ENCODE results near the gene MME.
"Not testable (repeated sequence)": the region's sequence is repeated elsewhere in the genome, so short reads cannot be mapped to it uniquely, and the experiment has no call there.

MME gene

GRCh38 chr3:155211940-155212339 is 131.8 kb downstream of the MME start:
- peak overlapping the region in 1 of 3 experiments; percentile 29 for H3K27ac Mint-ChIP-seq
- no peak overlapping the region for H3K4me3 Mint-ChIP-seq
- TF ChIP-seq CTCF (IDR thresholded peaks at IDR 0.05; ENCODE audit: unreplicated experiment in 3 of 3): no peak
- peaks cover 4% of the 10 kb centered on the region for H3K9me3 Mint-ChIP-seq
- peaks cover 7% of the 10 kb centered on the region for H3K27me3 Mint-ChIP-seq (ENCODE audit: low read depth)
- H3K36me3 Mint-ChIP-seq (ENCODE audit: low read depth): no peaks in the 10 kb centered on the region
- H3K4me1 Mint-ChIP-seq: peaks cover 5% of the 10 kb centered on the region

GRCh38 chr3:155216007-155216406 is 135.9 kb downstream of the MME start:
- peaks cover 12% of the 10 kb centered on the region for H3K9me3 Mint-ChIP-seq
- not testable (repeated sequence) for H3K27me3 Mint-ChIP-seq (ENCODE audit: low read depth); H3K27ac Mint-ChIP-seq; H3K36me3 Mint-ChIP-seq (ENCODE audit: low read depth); H3K4me3 Mint-ChIP-seq
- H3K4me1 Mint-ChIP-seq: peaks cover 10% of the 10 kb centered on the region

- Mint-ChIP-seq H3K27me3 (ENCODE audit: low read depth) (peaks cover 4% of the 10 kb centered on the region), H3K4me3 (no peak overlapping the region), H3K9me3 (peaks cover 22% of the 10 kb centered on the region), H3K36me3 (ENCODE audit: low read depth) (no peaks in the 10 kb centered on the region), H3K27ac (peak overlapping the region in 1 of 3 experiments; percentile 76), H3K4me1 (peaks cover 6% of the 10 kb centered on the region)
- TF ChIP-seq CTCF (IDR thresholded peaks at IDR 0.05; ENCODE audit: unreplicated experiment in 3 of 3): no peak
These were observed 137.5 kb downstream of the MME start for GRCh38 chr3:155217591-155217990.

GRCh38 chr3:155218462-155218861 is 138.3 kb downstream of the MME start:
- Mint-ChIP-seq H3K4me3 (no peak overlapping the region), H3K27ac (peak overlapping the region in 2 of 3 experiments; percentile 11 to 76), H3K27me3 (ENCODE audit: low read depth) (peaks cover 4% of the 10 kb centered on the region), H3K4me1 (peaks cover 6% of the 10 kb centered on the region), H3K9me3 (peaks cover 23% of the 10 kb centered on the region), H3K36me3 (ENCODE audit: low read depth) (no peaks in the 10 kb centered on the region)
- TF ChIP-seq CTCF (IDR thresholded peaks at IDR 0.05; ENCODE audit: unreplicated experiment in 3 of 3): no peak

- no peak overlapping the region for H3K27ac Mint-ChIP-seq
These were observed 139.0 kb downstream of the MME start for GRCh38 chr3:155219106-155219505.

GRCh38 chr3:155225417-155225816 is 145.3 kb downstream of the MME start:
- peaks cover 6% of the 10 kb centered on the region for H3K4me1 Mint-ChIP-seq
- peaks cover 25% of the 10 kb centered on the region for H3K9me3 Mint-ChIP-seq
- H3K27me3 Mint-ChIP-seq (ENCODE audit: low read depth): no peaks in the 10 kb centered on the region
- no peaks in the 10 kb centered on the region for H3K36me3 Mint-ChIP-seq (ENCODE audit: low read depth)
- no peak overlapping the region for H3K27ac Mint-ChIP-seq
- no peak overlapping the region for H3K4me3 Mint-ChIP-seq
- TF ChIP-seq CTCF (IDR thresholded peaks at IDR 0.05; ENCODE audit: unreplicated experiment in 3 of 3): no peak

More at GRCh38 chr3:155219106-155219505, 139.0 kb downstream of the MME start:
- Mint-ChIP-seq H3K4me1 (peaks cover 6% of the 10 kb centered on the region), H3K9me3 (peaks cover 24% of the 10 kb centered on the region), H3K27me3 (ENCODE audit: low read depth) (no peaks in the 10 kb centered on the region), H3K4me3 (no peak overlapping the region), H3K36me3 (ENCODE audit: low read depth) (no peaks in the 10 kb centered on the region)
- no peak for TF ChIP-seq CTCF (IDR thresholded peaks at IDR 0.05; ENCODE audit: unreplicated experiment in 3 of 3)
